Duodenal mucosa (tissue), 2 donors: ENCODE results near the gene HDAC6.
A peak's percentile ranks its signal among the peaks of the same experiment; 100 is the strongest.
"Not testable (repeated sequence)": the region's sequence is repeated elsewhere in the genome, so short reads cannot be mapped to it uniquely, and the experiment has no call there.

Experiments used
- H3K27ac ChIP-seq: one replicate; pipeline ENCODE4 v1.7.0; 2013; ENCODE audit warnings: low read depth, low read length
- H3K27me3 ChIP-seq, 2 donors: one replicate each; pipeline ENCODE4 v1.7.0; 2013; ENCODE audit warnings: low read length in 2 of 2, control low read depth in 1 of 2; ENCODE audit not compliant: insufficient read depth in 2 of 2, control insufficient read depth in 1 of 2
- H3K36me3 ChIP-seq, 2 donors: one replicate each; pipeline ENCODE4 v1.7.0; 2013; ENCODE audit warnings: low read length in 2 of 2, control low read depth in 1 of 2; ENCODE audit not compliant: insufficient read depth in 2 of 2, control insufficient read depth in 1 of 2
- H3K4me1 ChIP-seq, 2 donors: one replicate each; pipeline ENCODE4 v1.7.0; 2013; ENCODE audit warnings: low read length in 2 of 2, control low read depth in 1 of 2; ENCODE audit not compliant: insufficient read depth in 2 of 2, control insufficient read depth in 1 of 2
- H3K4me3 ChIP-seq, 2 donors: one replicate each; pipeline ENCODE4 v1.7.0; 2013; ENCODE audit warnings: low read length in 2 of 2, low read depth in 1 of 2
- H3K9ac ChIP-seq, 2 donors: one replicate each; pipeline ENCODE4 v1.7.0; 2013; ENCODE audit warnings: low read length in 2 of 2, low read depth in 1 of 2
- H3K9me3 ChIP-seq, 2 donors: one replicate each; pipeline ENCODE4 v1.7.0; 2013; ENCODE audit warnings: low read length in 2 of 2, control low read depth in 1 of 2; ENCODE audit not compliant: control insufficient read depth in 1 of 2

HDAC6 gene

GRCh38 chrX:48802089-48802904 lies 430 bp downstream of the HDAC6 start:
- H3K4me3 ChIP-seq, result peak overlapping the region; percentile 71 to 76
- peak overlapping the region; percentile 88 for H3K27ac ChIP-seq
- no peaks in the 10 kb centered on the region for H3K9me3 ChIP-seq
- peak overlapping the region; percentile 70 to 72 for H3K9ac ChIP-seq
- H3K4me1 ChIP-seq, result peaks cover 6 to 14% of the 10 kb centered on the region in 2 donors
- peaks cover 0 to 11% of the 10 kb centered on the region in 2 donors for H3K36me3 ChIP-seq
- H3K27me3 ChIP-seq, result no peaks in the 10 kb centered on the region

- peak overlapping the region; percentile 71 to 76 for H3K4me3 ChIP-seq
- no peaks in the 10 kb centered on the region for H3K27me3 ChIP-seq
- peaks cover 6 to 14% of the 10 kb centered on the region in 2 donors for H3K4me1 ChIP-seq
- H3K9me3 ChIP-seq, result no peaks in the 10 kb centered on the region
- H3K36me3 ChIP-seq, result peaks cover 0 to 11% of the 10 kb centered on the region in 2 donors
- peak overlapping the region; percentile 88 for H3K27ac ChIP-seq
- H3K9ac ChIP-seq, result peak overlapping the region; percentile 70 to 72
These were observed 986 bp downstream of the HDAC6 start for GRCh38 chrX:48802905-48803200.

DNA sequence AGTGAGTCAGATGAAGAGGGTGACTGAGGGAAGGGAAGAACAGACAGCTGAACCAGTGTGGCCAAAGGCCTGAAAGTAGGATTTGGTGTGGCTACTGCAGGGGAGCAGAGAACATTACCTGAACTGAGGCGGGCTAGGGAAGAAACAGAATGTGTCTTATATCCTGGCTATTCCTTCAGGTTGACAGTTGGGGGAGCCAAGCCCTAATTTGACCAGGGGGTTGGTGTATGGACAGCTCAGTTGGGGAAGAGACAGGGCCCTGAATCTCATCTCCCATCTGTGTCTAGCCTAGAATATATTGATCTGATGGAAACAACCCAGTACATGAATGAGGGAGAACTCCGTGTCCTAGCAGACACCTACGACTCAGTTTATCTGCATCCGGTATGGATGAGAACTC lies 4.2 kb downstream of the HDAC6 start:
- Histone ChIP-seq H3K9ac (no peak overlapping the region), H3K27ac (no peak overlapping the region), H3K27me3 (no peaks in the 10 kb centered on the region), H3K36me3 (peaks cover 0 to 11% of the 10 kb centered on the region in 2 donors), H3K4me3 (no peak overlapping the region), H3K4me1 (peaks cover 2 to 6% of the 10 kb centered on the region in 2 donors), H3K9me3 (no peaks in the 10 kb centered on the region)

- H3K9me3 ChIP-seq, result no peaks in the 10 kb centered on the region
- H3K36me3 ChIP-seq, result peaks cover 12 to 35% of the 10 kb centered on the region in 2 donors
- no peak overlapping the region for H3K4me3 ChIP-seq
- no peak overlapping the region for H3K9ac ChIP-seq
- H3K27ac ChIP-seq, result no peak overlapping the region
- H3K27me3 ChIP-seq, result no peaks in the 10 kb centered on the region
- H3K4me1 ChIP-seq, result no peaks in the 10 kb centered on the region
These were observed 11.8 kb downstream of the HDAC6 start for GRCh38 chrX:48813644-48814043.

- Histone ChIP-seq H3K27ac (no peak overlapping the region), H3K9me3 (no peaks in the 10 kb centered on the region), H3K9ac (no peak overlapping the region), H3K36me3 (peaks cover 12 to 40% of the 10 kb centered on the region in 2 donors), H3K4me1 (no peaks in the 10 kb centered on the region), H3K4me3 (no peak overlapping the region), H3K27me3 (no peaks in the 10 kb centered on the region)
These were observed 12.9 kb downstream of the HDAC6 start for GRCh38 chrX:48814722-48815121.

DNA sequence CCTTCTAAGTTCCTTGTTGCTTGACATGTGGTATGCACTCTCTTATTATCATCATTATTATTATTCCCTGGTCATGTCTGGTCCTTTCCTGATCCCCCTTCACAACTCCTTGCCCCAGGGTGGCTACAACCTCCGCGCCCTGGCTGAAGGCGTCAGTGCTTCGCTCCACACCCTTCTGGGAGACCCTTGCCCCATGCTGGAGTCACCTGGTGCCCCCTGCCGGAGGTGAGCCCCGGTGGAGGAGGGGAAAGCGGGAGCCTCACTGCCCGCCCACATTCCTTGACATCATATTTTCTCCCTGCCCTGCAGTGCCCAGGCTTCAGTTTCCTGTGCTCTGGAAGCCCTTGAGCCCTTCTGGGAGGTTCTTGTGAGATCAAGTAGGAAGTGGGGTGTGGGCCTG lies 13.4 kb downstream of the HDAC6 start:
- Histone ChIP-seq H3K4me3 (no peak overlapping the region), H3K9me3 (no peaks in the 10 kb centered on the region), H3K27ac (no peak overlapping the region), H3K4me1 (no peaks in the 10 kb centered on the region), H3K9ac (no peak overlapping the region), H3K27me3 (no peaks in the 10 kb centered on the region), H3K36me3 (peaks cover 16 to 43% of the 10 kb centered on the region in 2 donors)

- no peaks in the 10 kb centered on the region for H3K27me3 ChIP-seq
- no peaks in the 10 kb centered on the region for H3K9me3 ChIP-seq
- H3K9ac ChIP-seq, result no peak overlapping the region
- peaks cover 18 to 47% of the 10 kb centered on the region in 2 donors for H3K36me3 ChIP-seq
- H3K4me1 ChIP-seq, result no peaks in the 10 kb centered on the region
- H3K27ac ChIP-seq, result no peak overlapping the region
- H3K4me3 ChIP-seq, result no peak overlapping the region
These were observed 14.3 kb downstream of the HDAC6 start for GRCh38 chrX:48816014-48816810.

DNA sequence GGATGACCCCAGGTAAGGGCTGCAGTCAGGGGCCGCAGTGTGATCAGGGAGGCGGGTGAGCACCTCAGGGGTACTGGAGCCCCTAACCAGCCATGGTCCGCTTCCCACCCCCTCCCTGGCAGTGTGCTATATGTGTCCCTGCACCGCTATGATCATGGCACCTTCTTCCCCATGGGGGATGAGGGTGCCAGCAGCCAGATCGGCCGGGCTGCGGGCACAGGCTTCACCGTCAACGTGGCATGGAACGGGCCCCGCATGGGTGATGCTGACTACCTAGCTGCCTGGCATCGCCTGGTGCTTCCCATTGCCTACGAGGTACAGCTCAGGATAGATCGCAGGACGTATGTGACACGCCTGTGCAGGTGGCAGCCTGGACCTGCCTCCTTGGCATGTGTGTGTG lies 16.2 kb downstream of the HDAC6 start:
- no peak overlapping the region for H3K4me3 ChIP-seq
- H3K27me3 ChIP-seq, result no peaks in the 10 kb centered on the region
- no peaks in the 10 kb centered on the region for H3K4me1 ChIP-seq
- no peak overlapping the region for H3K9ac ChIP-seq
- no peak overlapping the region for H3K27ac ChIP-seq
- no peaks in the 10 kb centered on the region for H3K9me3 ChIP-seq
- peaks cover 18 to 50% of the 10 kb centered on the region in 2 donors for H3K36me3 ChIP-seq

GRCh38 chrX:48818866-48819265 lies 17.0 kb downstream of the HDAC6 start:
- H3K27ac ChIP-seq, result no peak overlapping the region
- H3K36me3 ChIP-seq, result peaks cover 24 to 58% of the 10 kb centered on the region in 2 donors
- no peak overlapping the region for H3K4me3 ChIP-seq
- H3K27me3 ChIP-seq, result no peaks in the 10 kb centered on the region
- no peaks in the 10 kb centered on the region for H3K4me1 ChIP-seq
- H3K9me3 ChIP-seq, result no peaks in the 10 kb centered on the region
- no peak overlapping the region for H3K9ac ChIP-seq

GRCh38 chrX:48819394-48819793 lies 17.5 kb downstream of the HDAC6 start:
- not testable (repeated sequence) for H3K4me1 ChIP-seq, H3K27me3 ChIP-seq, H3K4me3 ChIP-seq, H3K9me3 ChIP-seq, H3K9ac ChIP-seq, H3K27ac ChIP-seq
- H3K36me3 ChIP-seq, result peaks cover 24 to 61% of the 10 kb centered on the region in 2 donors
